A549 (cell line): ENCODE results near the gene TNRC6A.

ENCODE experiments used
- CHD2 ChIP-seq: fragments of 150-350 bp; IDR thresholded peaks from 2 replicates; pipeline ENCODE4 v1.6.1; 2014; ENCODE audit warnings: low read length; ENCODE audit not compliant: partially characterized antibody
- HMGXB4 ChIP-seq: fragments of 250-450 bp; sonication (Bioruptor Pico); IDR thresholded peaks from 2 replicates; pipeline ENCODE4 v1.5.0; 2021; ENCODE audit warnings: mild to moderate bottlenecking, moderate library complexity, borderline replicate concordance
- HOXB5 ChIP-seq: fragments of 250-450 bp; sonication (Bioruptor Pico); IDR thresholded peaks from 2 replicates; pipeline ENCODE4 v1.5.0; 2020; ENCODE audit warnings: mild to moderate bottlenecking, moderate library complexity
- PBX3 ChIP-seq: IDR thresholded peaks from 2 replicates; pipeline ENCODE4 v1.6.1; 2012
- PHF8 ChIP-seq: fragments of 200-600 bp; sonication (generic); IDR thresholded peaks from 2 replicates; pipeline ENCODE4 v1.6.1; 2016; ENCODE audit warnings: low read depth, mild to moderate bottlenecking, antibody characterized with exemption, moderate library complexity, borderline replicate concordance
- POLR2A ChIP-seq: IDR thresholded peaks from 2 replicates; pipeline ENCODE4 v1.6.1; 2012; ENCODE audit warnings: mild to moderate bottlenecking, low read length
- RAD21 ChIP-seq, 2 experiments: fragments of >200 bp in 1 of 2; sonication (Bioruptor Twin) in 1 of 2; formaldehyde crosslinking in 1 of 2; IDR thresholded peaks in 1 of 2; conservative IDR thresholded peaks in 1 of 2; 2 replicates in 1 of 2; 3 replicates in 1 of 2; pipeline ENCODE4 v1.6.1; 2012 to 2018; ENCODE audit warnings: inconsistent platforms in 1 of 2
- SREBF2 ChIP-seq: fragments of 450-650 bp; IDR thresholded peaks from 2 replicates; pipeline ENCODE4 v1.6.1; 2014; ENCODE audit warnings: mild to moderate bottlenecking, moderate library complexity
- TF ChIP-seq, protein P1 (sequence below): fragments of 200-600 bp; sonication (generic); IDR thresholded peaks from 2 replicates; pipeline ENCODE4 v1.6.1; 2016; ENCODE audit warnings: antibody characterized with exemption, mild to moderate bottlenecking, moderate library complexity
- TF ChIP-seq, protein P2 (sequence below): fragments of >200 bp; sonication (Bioruptor Twin); formaldehyde crosslinking; IDR thresholded peaks from 3 replicates; pipeline ENCODE4 v1.5.1; 2016
- TF ChIP-seq, protein P3 (sequence below): IDR thresholded peaks from 2 replicates; pipeline ENCODE4 v1.6.1; 2012; ENCODE audit warnings: low read depth, borderline replicate concordance

DNA sequence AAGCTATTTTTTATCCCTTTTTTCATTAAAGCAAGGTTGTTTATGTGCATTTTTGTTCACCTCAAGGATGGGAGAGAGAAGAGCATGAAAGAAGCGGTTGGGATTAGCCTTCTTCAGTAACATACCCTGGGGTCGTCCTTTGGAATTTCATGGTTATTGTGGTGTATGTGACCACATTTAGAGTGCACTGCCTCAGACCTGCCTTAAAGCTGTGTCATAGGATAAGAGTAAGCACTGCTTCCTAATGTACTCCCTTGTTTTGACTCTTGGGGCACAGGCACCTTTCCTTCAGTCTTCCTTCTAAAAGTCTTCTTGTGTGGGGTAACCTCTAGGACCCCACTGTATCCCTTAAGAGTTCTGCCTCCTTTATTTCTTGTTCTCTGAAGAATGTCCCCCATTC is 28.9 kb downstream of the TNRC6A start:
- TF ChIP-seq, protein P1, sequence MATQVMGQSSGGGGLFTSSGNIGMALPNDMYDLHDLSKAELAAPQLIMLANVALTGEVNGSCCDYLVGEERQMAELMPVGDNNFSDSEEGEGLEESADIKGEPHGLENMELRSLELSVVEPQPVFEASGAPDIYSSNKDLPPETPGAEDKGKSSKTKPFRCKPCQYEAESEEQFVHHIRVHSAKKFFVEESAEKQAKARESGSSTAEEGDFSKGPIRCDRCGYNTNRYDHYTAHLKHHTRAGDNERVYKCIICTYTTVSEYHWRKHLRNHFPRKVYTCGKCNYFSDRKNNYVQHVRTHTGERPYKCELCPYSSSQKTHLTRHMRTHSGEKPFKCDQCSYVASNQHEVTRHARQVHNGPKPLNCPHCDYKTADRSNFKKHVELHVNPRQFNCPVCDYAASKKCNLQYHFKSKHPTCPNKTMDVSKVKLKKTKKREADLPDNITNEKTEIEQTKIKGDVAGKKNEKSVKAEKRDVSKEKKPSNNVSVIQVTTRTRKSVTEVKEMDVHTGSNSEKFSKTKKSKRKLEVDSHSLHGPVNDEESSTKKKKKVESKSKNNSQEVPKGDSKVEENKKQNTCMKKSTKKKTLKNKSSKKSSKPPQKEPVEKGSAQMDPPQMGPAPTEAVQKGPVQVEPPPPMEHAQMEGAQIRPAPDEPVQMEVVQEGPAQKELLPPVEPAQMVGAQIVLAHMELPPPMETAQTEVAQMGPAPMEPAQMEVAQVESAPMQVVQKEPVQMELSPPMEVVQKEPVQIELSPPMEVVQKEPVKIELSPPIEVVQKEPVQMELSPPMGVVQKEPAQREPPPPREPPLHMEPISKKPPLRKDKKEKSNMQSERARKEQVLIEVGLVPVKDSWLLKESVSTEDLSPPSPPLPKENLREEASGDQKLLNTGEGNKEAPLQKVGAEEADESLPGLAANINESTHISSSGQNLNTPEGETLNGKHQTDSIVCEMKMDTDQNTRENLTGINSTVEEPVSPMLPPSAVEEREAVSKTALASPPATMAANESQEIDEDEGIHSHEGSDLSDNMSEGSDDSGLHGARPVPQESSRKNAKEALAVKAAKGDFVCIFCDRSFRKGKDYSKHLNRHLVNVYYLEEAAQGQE, result no peak
- TF ChIP-seq, protein P2, sequence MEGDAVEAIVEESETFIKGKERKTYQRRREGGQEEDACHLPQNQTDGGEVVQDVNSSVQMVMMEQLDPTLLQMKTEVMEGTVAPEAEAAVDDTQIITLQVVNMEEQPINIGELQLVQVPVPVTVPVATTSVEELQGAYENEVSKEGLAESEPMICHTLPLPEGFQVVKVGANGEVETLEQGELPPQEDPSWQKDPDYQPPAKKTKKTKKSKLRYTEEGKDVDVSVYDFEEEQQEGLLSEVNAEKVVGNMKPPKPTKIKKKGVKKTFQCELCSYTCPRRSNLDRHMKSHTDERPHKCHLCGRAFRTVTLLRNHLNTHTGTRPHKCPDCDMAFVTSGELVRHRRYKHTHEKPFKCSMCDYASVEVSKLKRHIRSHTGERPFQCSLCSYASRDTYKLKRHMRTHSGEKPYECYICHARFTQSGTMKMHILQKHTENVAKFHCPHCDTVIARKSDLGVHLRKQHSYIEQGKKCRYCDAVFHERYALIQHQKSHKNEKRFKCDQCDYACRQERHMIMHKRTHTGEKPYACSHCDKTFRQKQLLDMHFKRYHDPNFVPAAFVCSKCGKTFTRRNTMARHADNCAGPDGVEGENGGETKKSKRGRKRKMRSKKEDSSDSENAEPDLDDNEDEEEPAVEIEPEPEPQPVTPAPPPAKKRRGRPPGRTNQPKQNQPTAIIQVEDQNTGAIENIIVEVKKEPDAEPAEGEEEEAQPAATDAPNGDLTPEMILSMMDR, result no peak
- TF ChIP-seq HOXB5 (CRISPR knock-in tag) (no peak), HMGXB4 (CRISPR knock-in tag) (no peak), RAD21 (conservative IDR thresholded peaks at IDR 0.05 in 1 of 2, IDR thresholded peaks at IDR 0.05 in 1 of 2) (no peak), PBX3 (no peak), SREBF2 (no peak), CHD2 (no peak), PHF8 (no peak), POLR2A (no peak)
- TF ChIP-seq, protein P3, sequence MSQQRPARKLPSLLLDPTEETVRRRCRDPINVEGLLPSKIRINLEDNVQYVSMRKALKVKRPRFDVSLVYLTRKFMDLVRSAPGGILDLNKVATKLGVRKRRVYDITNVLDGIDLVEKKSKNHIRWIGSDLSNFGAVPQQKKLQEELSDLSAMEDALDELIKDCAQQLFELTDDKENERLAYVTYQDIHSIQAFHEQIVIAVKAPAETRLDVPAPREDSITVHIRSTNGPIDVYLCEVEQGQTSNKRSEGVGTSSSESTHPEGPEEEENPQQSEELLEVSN, result no peak
